Effector CD8-positive, alpha-beta T cell (primary cell): ENCODE data around the gene PHACTR1.

ENCODE experiments used
- DNase-seq: peaks from one replicate; lab custom pipeline; 2025; lab: John Stamatoyannopoulos, UW

PHACTR1 gene

DNA sequence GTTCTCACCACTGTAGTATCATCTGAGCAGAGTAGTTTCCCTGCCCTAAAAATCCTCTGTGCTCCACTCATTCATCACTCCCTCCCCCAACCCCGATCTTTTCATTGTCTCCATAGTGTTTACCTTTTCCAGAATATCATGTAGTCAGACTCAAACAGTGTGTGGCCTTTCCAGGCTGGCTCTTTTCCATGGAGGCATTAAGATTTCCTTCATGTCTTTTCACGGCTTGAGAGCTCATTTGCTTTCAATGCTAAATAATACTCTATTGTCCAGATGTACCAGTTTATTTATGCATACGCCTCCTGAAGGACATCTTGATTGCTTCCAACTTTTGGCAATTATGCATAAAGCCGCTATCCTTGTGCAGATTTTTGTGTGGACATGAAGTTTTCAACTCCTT, 235.8 kb downstream of the PHACTR1 start:
- DNase-seq, result no peak

DNA sequence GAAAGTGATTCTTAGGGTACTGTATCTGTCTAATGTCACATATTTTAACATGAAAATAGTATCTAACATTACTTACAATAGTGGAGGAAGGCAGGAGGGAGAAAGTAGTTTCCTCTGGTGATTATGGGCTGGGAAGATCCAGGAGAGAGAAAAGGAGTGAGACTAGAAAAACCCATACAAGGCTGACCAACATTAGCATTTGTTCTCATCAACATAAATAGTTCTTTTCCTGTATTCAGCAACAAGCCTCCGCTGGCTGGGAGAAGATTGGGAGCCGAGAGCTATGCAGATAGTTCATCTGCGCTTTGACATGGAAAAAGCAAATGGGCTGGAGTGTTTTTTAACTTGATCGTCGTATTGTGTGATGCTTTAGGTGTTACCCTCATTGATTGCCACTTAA, 239.4 kb downstream of the PHACTR1 start:
- DNase-seq, result no peak

DNA sequence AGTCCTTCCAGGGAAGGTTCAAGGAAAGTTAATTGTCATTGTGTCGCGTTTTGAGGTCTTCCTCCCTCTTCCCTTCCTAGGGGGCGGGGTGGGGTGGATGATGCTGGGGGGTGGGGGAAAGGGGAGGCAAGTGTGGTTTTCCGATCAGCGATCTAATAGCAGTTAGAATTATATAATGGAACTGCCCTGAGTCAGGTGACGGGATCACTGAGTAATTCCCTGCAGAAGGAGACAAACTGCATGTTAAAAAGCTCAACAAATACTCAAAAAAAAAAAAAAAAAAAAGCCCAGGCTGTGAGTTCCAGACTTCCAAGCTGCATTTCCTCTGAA, 240.4 kb downstream of the PHACTR1 start:
- no peak for DNase-seq

DNA sequence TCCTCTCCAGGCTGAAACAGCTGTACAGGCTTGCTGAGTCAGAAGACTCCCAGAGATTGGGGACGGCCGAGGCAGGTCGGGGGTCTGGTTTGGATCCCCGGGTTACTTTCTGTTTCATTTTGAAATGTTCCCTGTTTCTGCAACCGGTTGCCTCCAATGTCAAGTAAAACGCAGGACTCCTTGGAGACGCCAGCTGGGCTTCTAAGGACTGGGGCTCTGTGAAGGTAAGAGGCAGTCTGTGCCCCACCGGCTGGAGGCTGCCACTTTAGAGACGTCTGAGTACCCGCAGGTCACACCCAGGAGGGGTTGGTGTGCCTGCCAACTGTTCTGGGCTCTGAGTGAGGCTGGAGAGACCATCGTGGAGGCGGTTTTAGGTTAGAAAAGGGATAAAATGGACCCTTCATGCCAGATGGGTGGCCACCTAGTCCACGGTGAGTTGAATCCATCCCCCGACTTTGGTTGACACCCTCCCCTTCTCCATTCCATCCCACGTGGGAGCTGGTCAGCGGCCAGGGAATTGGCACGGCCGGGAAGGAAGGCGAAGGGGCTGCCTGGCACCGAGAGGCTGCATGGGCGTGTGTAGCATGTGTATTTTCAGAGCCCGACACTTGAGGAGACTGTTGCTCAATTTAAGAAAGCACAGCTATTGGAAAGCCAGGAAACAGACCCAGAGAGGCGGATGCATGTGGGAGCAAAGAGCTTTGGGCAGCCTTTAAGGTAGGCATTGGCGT, 240.9 kb downstream of the PHACTR1 start:
- no peak for DNase-seq

DNA sequence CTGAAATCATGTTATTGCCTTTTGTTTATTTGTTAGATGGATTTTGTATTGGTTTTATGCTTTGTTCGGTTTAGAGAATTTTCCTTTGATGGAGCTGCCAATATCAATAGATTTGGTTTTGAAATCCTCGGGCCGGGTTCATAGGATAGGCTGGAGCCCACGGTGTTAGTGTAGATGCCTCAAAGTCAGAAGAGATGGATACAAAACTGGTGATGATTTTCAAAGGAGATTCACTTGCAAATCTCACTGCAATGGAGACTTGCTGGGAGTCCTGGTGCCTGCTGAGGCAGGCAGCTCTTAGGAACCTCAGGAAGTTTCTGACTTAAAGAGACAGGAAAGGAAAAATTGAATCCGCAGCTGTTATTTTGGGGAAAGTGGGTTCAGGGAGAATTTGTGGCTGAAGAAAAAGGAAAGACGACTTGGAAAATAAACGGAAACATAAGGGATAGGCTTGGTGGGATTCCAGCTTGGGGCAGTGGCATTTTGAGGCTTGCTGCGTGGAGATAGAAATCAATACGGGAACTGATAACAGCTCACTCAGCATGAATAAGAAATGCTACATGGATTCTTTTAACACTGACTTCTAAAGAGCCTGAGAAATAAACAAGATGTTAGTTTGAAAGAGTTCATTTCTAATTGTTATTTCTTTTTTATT, 241.6 kb downstream of the PHACTR1 start:
- no peak for DNase-seq

DNA sequence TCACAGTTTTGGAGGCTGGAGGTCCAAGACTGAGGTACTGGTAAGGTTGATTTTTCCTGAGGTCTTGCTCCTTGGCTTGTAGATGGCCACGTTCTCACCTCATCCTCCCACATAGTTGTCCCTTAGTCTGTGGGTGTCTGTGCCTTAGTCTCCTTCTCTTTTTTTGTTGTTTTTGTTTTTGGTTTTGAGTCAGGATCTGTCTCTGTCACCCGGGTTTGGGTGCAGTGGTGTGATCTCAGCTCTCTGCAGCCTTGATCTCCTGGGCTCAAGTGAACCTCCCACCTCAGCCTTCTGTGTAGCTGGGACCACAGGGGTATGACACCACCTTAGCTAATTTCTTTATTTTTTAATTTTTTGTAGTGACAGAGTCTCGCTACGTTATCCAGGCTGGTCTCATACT, 245.2 kb downstream of the PHACTR1 start:
- no peak for DNase-seq

DNA sequence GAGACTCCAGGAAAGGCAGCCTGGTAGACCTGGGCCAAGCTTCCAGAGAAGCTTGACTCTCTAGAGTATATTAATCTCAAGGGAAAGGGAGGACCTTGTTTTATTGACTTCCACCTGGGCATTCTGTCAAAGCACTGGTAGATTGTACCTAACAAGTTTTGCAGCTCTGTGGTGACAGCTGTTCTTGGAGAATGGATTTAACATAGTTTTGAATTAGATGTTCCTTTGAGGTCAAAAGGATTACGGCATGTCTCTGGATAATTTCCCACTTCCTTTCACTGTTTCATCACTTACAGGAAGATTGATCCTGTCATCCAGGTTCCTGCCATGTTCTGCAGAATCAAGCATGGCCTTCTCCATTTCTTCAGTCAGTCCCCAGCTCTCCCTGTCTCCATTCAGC, 246.0 kb downstream of the PHACTR1 start:
- no peak for DNase-seq

DNA sequence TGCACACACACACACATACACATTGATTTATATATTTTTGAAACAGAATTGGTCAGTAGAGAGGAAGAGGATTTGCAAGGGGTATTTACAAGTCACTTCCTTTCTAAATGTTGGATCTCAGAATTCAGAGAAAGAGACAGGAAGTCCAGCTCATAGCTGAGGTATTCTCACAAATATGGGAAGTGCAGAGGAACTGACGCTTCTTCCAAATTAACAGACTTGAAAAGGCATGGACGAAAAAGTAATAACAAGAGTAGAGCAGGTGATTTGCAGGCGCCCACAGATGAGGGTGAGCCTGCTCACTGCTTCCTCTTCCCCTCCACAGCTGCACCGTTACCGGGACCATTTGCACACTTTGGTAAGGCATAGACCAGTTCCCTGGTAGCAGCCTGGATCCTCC, 246.4 kb downstream of the PHACTR1 start:
- DNase-seq, result no peak

DNA sequence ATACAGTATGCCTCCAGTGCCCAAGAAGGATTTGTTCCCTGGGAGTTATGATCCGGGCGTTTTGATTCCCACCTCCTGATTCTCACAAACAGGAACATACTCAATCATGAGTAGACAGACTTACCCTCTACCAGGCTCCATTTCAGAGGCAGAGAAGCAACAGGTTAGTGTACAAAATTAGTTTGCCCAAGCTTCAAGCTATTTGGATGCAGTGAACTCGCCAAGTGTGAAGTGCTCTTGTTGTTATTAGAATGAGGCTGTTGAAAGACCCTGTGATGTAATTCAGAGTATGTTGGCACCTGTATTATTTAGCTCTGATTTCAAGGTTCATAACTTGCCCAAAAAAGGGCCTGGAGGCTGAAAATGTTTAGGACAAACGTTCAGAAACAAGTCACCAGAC, 247.0 kb downstream of the PHACTR1 start:
- no peak for DNase-seq

DNA sequence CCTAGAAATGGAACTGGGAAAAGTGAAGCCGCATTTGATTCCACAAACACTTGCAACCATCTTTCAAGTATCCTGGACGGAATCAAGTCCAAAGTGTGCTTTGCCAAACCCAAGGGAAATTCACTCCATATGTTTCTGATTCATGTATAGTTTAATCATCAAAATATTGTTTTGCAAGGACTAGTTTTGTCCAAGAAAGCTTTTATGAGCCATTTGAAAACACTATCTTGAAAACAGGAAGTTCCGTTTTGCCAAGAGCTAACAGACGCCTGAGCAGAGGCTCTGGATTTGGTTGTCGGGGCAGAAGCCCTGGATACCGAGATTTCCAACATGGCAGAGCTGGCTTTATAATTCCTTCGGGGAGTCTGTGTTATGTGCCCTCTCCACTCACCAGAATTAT, 251.1 kb downstream of the PHACTR1 start:
- DNase-seq, result no peak

DNA sequence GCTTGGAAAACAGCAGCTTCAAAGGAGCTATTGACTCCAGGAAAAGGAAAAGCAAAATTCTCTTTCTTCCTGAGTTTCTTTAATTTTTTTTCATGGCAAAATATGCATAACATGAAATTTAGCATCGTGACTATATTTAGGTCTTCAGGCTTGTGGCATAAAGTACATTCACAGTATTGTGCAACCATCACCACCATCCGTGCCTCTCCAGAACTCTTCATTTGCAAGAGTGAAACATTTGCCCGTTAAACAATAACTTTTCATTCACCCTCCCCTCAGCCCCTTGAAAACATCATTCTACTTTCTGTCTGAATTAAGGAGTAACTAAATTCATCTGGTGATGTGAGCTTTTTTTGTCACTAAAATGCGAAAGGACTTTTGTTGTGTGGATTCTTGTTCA, 251.7 kb downstream of the PHACTR1 start:
- DNase-seq, result no peak

DNA sequence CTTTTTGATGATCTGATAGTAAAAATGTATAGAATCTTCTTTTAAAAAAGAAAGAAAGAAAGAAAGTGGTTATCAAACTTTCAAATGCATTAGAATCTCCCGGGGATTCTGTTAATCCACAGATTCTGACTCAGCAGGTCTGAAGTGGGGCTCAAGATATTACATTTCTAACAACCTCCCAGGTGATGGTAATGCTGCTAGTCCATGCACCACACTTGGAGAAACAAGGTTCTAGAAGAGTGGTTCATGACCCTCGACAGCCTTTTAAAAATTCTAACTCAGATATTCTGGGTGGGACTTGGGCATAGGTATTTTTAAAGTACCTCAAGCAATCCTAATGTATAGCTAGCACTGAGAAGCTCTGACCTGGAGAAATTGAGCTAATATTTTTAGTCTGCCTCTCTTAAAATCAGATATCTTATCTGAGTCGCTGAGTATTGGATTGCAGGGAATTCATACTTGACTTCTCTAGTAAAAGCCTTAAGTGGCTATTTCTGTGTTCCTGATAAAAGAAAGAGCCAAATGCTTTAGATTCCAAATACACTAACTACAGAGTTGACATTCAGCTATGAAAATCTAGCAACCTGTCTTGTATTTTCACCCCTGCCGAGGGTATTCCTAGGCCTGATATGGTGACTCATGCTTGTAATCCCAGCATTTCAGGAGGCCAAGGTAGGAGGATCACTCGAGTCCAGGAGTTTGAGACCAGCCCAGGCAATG, 252.4 kb downstream of the PHACTR1 start:
- DNase-seq, result no peak

DNA sequence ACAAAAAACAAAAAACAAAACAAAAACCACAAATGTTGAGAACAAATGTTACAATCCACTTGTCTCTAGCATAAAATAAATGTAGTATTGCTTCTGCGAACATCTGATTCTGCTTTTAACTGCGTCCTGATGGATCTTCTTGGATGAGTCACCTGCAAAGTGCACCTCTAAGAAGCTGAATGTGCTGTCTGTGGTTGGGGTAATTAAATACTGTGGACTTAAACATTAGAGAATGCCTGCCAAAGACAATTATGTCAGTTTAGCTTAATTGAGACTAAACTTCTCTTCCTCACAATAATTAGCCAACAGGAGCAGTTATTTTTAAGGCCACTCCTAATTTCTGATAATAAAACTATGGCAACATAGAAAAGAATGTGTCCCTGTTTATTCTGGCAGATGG, 253.4 kb downstream of the PHACTR1 start:
- no peak for DNase-seq

DNA sequence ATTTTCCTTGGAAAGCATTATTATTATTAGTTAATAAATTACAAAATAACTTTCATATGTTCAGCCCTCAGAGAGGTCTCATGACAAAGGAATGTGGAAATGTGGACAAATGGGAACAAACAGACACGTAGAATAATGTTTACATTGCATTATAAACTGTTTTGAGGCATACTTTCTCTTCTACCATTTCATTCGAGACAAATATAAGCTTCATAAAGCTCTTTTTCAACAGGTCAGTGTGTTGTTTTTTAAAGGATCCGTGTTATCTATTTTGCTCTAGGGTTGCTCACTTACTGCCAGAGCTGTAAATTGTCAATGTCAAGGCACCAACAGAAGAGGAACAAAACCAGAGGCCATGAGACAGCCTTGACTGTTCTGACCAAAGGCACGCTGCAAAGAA, 256.8 kb downstream of the PHACTR1 start:
- no peak for DNase-seq

DNA sequence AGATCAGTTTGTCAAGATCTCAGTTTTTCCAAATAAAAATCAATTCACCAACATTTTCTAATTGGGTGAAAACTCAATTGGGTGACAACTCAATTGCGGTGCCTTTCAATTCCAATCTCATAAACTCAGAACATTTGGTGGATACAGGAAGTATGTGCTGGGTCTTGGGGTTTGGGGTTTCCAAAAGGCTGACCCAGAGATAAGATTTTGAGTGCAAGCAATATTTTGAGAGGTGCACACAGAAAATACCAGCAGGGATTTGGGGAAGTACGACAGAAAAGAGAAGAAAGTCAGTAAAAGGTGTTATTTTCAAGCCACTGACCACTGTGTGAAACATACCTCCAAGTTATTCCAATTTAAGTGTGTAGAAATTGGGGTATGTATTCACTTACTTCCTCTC, 258.0 kb downstream of the PHACTR1 start:
- no peak for DNase-seq

DNA sequence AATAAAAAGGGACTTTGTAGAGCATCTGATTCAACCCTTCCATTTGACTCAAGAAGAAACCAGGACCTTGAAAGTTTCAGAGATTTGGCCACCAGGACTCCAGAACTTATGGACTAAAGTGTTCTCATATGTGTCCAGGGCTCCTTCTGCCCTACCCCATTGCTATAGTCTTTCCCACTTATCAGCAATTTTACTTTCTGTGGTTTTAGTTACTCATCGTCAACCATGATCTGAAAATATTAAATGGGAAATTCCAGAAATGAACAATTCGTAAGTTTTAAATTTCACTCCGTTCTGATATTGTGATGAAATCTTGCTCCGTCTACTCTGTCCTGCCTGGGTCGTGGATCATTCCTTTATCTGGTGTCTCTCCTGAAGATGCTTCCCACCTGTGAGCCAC, 259.8 kb downstream of the PHACTR1 start:
- DNase-seq, result no peak

DNA sequence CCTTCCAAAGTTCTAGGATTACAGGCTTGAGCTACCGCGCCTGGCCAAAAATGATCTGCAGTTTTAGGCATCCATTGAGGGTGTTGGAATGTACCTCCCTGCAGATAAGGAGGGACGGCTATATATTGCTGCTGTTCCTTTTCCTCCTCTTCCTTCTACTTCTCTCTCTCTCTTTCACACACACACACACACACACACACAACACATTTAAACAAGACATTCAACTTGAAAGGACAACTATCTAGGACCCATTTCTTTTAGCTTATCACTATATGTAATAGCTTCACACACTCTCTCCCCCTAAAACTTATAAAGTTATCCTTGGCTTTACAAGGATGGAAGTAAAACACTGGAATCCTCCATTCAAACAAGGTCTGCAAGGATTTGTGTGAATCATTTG, 260.6 kb downstream of the PHACTR1 start:
- DNase-seq, result no peak

DNA sequence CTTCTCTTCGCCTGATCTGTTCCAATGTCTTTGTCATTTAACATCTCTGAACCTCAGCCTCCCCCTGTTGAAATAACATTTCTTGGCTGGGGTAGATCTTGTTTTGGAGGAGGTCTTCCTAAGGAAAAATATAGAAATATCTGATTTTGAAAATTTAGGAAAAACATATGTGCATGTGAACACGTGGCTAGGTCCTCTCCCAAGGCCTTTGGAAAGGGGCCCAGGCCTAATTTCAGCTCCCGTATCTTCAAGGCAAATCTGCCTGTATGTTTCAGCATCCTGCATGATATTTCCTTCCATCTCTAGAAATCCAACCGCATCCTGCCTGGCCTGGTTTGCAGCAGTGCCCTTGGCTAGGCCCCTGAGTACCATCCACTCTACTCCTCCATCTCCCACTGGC, 261.2 kb downstream of the PHACTR1 start:
- DNase-seq, result no peak

DNA sequence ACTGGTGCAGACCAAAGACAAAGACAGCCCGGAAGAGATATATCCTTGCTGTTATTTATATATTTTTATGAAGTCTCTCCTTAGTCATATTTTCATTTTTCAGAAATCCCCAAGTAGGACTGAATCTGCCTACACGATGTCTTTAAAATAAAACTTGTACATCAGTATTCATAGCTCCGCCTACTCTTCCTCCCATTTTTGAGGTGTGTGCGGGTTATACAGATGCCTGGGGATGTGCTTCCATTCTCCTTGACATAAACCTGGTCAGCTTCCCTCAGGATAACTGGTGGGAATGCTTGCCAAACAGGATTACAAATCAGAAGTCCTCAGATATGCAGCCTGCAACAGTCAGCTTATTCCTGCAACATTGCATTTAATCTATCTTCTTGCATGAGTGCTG, 264.2 kb downstream of the PHACTR1 start:
- no peak for DNase-seq

DNA sequence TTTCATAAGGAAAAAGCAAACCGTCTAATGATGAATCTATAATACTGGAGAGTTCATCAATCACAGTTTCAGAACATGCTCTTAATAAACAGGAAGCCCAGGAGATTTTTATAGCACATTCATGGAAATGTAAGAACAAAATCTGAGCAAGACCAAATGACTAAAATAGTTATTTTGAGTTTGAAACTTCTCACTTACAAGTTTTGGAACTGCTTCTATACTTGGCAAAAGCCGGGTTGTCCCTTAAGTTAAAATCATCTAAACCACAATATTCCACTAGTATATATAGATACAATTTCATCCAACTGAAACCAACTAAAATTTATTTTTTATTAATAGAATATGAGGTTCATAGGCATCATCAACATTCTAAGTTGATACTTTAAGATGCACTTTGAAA, 268.2 kb downstream of the PHACTR1 start:
- DNase-seq, result no peak

DNA sequence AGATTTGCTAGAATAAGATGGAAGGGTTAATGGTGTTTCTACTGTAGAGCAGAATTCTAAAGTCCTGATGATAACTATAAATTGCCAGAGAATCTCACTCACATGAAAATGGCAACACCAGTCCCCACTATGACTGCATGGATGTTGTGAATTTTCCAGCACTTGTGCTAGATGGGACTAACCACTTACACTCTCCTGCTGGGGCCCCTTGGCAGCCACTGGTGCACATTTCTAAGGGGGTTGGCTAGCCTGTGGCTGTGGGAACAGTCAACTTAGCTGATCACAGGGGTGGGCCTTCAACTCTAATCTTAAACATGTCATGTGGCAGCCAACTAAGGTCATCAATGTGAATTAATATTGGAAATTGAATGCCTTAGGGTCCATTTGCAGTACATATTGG, 271.2 kb downstream of the PHACTR1 start:
- DNase-seq, result no peak

DNA sequence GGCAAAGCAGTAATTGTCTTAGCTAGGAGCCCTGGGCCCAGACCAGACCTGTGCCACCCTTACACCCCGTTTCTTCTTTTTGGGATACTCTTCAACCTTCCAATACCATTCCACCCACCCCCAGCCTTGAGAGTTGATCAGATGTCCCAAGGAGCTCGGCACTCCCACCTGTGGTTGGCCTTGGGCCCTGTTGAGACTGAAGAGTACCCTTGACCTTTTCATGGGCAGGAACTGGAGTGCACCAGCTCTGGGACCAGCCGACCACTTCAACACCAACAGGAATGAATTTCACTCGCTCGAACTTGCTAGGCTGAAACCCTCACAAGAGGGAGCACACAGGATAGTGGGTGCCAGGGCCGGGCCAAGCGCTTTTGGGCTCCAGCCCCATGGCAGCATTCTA, 273.6 kb downstream of the PHACTR1 start:
- no peak for DNase-seq

DNA sequence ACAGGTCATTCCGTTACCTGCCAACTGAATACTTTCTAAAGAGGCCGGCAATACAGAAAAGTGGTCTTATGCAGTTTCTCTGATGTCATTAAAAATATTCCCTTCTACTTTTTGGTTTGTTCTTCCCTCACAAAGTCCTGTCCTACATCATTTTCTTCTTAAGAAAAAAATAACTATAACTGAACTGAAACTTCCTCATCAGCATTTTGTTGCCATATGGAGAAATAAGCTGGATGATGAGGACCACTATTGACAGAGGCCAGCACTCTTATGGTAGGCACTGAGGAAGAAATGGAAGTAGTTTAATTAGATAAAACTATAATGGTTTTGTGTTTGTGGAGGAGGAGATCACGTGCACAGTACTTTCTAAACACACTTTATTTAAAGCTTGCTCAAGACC, 274.9 kb downstream of the PHACTR1 start:
- no peak for DNase-seq

DNA sequence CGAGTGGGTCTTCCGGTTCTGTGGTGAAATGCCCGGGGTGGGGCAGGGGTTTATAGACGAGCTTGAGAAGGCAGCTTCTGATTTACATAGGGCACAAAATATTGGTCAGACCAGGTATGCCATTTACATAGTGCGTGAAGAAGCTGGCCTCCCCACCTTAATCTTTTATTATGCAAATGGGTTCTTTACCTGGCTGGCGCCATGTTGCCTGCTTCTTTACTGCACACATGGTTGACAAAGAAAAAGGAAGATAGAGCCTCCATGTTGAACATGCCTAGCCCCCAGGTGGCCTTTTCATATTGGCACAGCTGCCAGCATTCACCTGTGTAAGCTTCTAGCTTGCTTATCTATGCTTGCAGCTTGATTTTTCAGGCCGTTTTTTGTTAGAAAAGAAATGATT, 276.2 kb downstream of the PHACTR1 start:
- DNase-seq, result no peak
